ENCODE measurements around the gene ZNF865.

- TF ChIP-seq CTCF (IDR thresholded peaks at IDR 0.05) (no peak), EZH2 (IDR thresholded peaks at IDR 0.05; ENCODE audit: borderline replicate concordance, insufficient read depth, low read depth, low read length, poor library complexity, severe bottlenecking) (no peak)
Observed at GRCh38 chr19:55622242-55622969, 17.0 kb downstream of the ZNF865 start.
